Daoy (cell line): Measurements from ENCODE around the gene YWHAB. TPM values are rescaled to one million over a fixed set of nuclear protein-coding genes. Genes with fewer than 3 reads are reported as not detected.
A peak's percentile ranks its signal among the peaks of the same experiment; 100 is the strongest.
"Not testable (repeated sequence)": the region's sequence is repeated elsewhere in the genome, so short reads cannot be mapped to it uniquely, and the experiment has no call there.

Experiments used
- DNase-seq: peaks from one replicate; pipeline ENCODE4 v3.0.0-alpha.2; 2015; ENCODE audit warnings: low read depth
- total RNA-seq: library from RNA; depleted of rRNA; stranded (reverse); fragments of >200 nt; shearing (Covaris generic); gene quantifications from 2 replicates; pipeline ENCODE4 v1.2.3, GENCODE V29; 2014

Gene YWHAB
- total RNA-seq, 1 experiment from 2014 or later, result 62.8 TPM

GRCh38 chr20:44866703-44867335 is 18.7 kb upstream of the YWHAB start:
- DNase-seq, result no peak

GRCh38 chr20:44869471-44869870 is 16.0 kb upstream of the YWHAB start:
- no peak for DNase-seq

- DNase-seq, result not testable (repeated sequence)
Observed at GRCh38 chr20:44882360-44882759, 3.1 kb upstream of the YWHAB start.

GRCh38 chr20:44883214-44883902 is 2.1 kb upstream of the YWHAB start:
- DNase-seq, result no peak

- no peak for DNase-seq
Observed at GRCh38 chr20:44884907-44885391, 556 bp upstream of the YWHAB start.

- DNase-seq, result no peak
Observed at GRCh38 chr20:44886266-44886651, 754 bp downstream of the YWHAB start.

- DNase-seq, result no peak
Observed at GRCh38 chr20:44886828-44887227, 1.3 kb downstream of the YWHAB start.

- no peak for DNase-seq
Observed at GRCh38 chr20:44887466-44887865, 2.0 kb downstream of the YWHAB start.

GRCh38 chr20:44888226-44889103 is 3.0 kb downstream of the YWHAB start:
- no peak for DNase-seq

- DNase-seq, result no peak
Observed at GRCh38 chr20:44891826-44892225, 6.3 kb downstream of the YWHAB start.

- no peak for DNase-seq
Observed at GRCh38 chr20:44894959-44895358, 9.5 kb downstream of the YWHAB start.

GRCh38 chr20:44896583-44896982 is 11.1 kb downstream of the YWHAB start:
- no peak for DNase-seq

GRCh38 chr20:44897133-44897532 is 11.6 kb downstream of the YWHAB start:
- DNase-seq, result no peak

GRCh38 chr20:44900231-44900854 is 14.8 kb downstream of the YWHAB start:
- no peak for DNase-seq

- DNase-seq, result peak; percentile 19
Observed at GRCh38 chr20:44901974-44902373, 16.5 kb downstream of the YWHAB start.

- no peak for DNase-seq
Observed at GRCh38 chr20:44904377-44904776, 18.9 kb downstream of the YWHAB start.

- DNase-seq, result no peak
Observed at GRCh38 chr20:44908987-44909871, 23.7 kb downstream of the YWHAB start.

- peak; percentile 78 for DNase-seq
Observed at GRCh38 chr20:44909872-44910689, 24.6 kb downstream of the YWHAB start, which contains the start of gene PABPC1L. Gene PABPC1L, plus strand, starts transcription at chr20:44910060. Its CDS starts 84 bp downstream, at chr20:44910144.

- no peak for DNase-seq
Observed at GRCh38 chr20:44910690-44911262, 25.3 kb downstream of the YWHAB start.
